ENCODE measurements around the gene STK32B. TPM values are rescaled to one million over a fixed set of nuclear protein-coding genes. Genes with fewer than 3 reads are reported as not detected.

STK32B gene
- total RNA-seq, 4 donors from 2014 or later, result 1.6 to 3.4 (median 1.9) TPM

- DNase-seq (ENCODE audit: low spot score in 2 of 2), result no peak
- intact Hi-C loops (cut with DNase I; ENCODE audit: low total_unique reads), result no loop called here
- no peak overlapping the region for H3K4me3 ChIP-seq (ENCODE audit: low read depth, poor library complexity, severe bottlenecking)
- no peak for TF ChIP-seq CTCF (IDR thresholded peaks at IDR 0.05)
- no peak for TF ChIP-seq POLR2A (IDR thresholded peaks at IDR 0.05)
These were observed 437.1 kb downstream of the STK32B start for GRCh38 chr4:5488413-5488812.

DNA sequence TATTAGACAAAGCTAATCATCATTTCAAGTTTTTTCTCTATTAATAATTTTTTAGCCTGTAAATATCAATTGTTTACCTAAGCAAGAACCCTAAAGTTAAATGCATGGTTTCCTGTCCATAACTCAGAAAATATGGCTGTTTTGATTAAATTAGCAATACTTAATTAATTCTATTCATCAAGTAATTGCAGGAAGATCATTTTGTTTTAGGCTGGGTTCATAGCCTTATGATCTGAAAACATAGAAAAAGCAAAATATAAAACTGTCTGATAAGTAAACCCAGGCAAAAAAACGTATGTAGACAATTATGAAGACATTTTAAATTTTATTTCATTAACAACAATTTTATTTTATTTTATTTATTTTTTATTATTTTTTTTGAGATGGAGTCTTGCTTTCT, 438.0 kb downstream of the STK32B start:
- intact Hi-C loops (cut with DNase I; ENCODE audit: low total_unique reads), result no loop called here
- TF ChIP-seq POLR2A (IDR thresholded peaks at IDR 0.05), result no peak
- TF ChIP-seq CTCF (IDR thresholded peaks at IDR 0.05), result no peak
- 70 to 74% methylated on average over 1 of the region's 1 CpG for WGBS, 2 donors
- DNase-seq (ENCODE audit: low spot score in 2 of 2), result no peak
- no peak overlapping the region for H3K4me3 ChIP-seq (ENCODE audit: low read depth, poor library complexity, severe bottlenecking)

DNA sequence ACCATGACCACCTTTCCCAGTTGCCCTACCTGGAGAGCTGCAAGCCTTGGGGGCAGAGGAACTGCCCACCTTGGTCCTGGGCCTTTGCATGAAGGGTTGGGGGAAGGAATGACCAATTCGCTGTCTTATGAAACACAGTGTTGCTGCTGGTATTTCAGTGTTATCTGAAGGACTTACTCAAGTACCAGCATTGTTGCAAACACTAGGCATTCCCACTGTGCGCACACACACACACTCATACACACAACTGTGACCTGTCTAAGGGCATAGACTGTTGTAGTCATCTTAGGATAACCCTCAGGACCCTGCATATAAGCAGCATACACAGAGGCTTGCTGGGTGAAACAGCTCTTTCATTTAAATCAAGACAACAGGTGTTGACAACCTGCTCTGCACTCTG, 446.2 kb downstream of the STK32B start:
- intact Hi-C loops (cut with DNase I; ENCODE audit: low total_unique reads), result no loop called here
- TF ChIP-seq POLR2A (IDR thresholded peaks at IDR 0.05), result no peak
- TF ChIP-seq CTCF (IDR thresholded peaks at IDR 0.05), result no peak
- DNase-seq (ENCODE audit: low spot score in 2 of 2), result no peak
- no peak overlapping the region for H3K4me3 ChIP-seq (ENCODE audit: low read depth, poor library complexity, severe bottlenecking)
- 90 to 97% methylated on average over 2 of the region's 2 CpGs for WGBS, 2 donors

- H3K4me3 ChIP-seq (ENCODE audit: low read depth, poor library complexity, severe bottlenecking), result no peak overlapping the region
- 52 to 61% methylated on average over 3 of the region's 3 CpGs for WGBS, 2 donors
- no peak for DNase-seq (ENCODE audit: low spot score in 2 of 2)
- intact Hi-C loops (cut with DNase I; ENCODE audit: low total_unique reads), result no loop called here
- TF ChIP-seq CTCF (IDR thresholded peaks at IDR 0.05), result no peak
- no peak for TF ChIP-seq POLR2A (IDR thresholded peaks at IDR 0.05)
These were observed 448.9 kb downstream of the STK32B start for GRCh38 chr4:5500165-5500564.

- H3K4me3 ChIP-seq (ENCODE audit: low read depth, poor library complexity, severe bottlenecking), result no peak overlapping the region
- no peak for DNase-seq (ENCODE audit: low spot score in 2 of 2)
- no peak for TF ChIP-seq POLR2A (IDR thresholded peaks at IDR 0.05)
- TF ChIP-seq CTCF (IDR thresholded peaks at IDR 0.05), result no peak
- intact Hi-C loops (cut with DNase I; ENCODE audit: low total_unique reads), result no loop called here
- 59 to 64% methylated on average over 7 of the region's 7 CpGs for WGBS, 2 donors
These were observed 452.2 kb downstream of the STK32B start for GRCh38 chr4:5503336-5503936.

- DNase-seq (ENCODE audit: low spot score in 2 of 2), result no peak
- TF ChIP-seq POLR2A (IDR thresholded peaks at IDR 0.05) (no peak), CTCF (IDR thresholded peaks at IDR 0.05) (no peak)
- intact Hi-C loops (cut with DNase I; ENCODE audit: low total_unique reads), result no loop called here
- H3K4me3 ChIP-seq (ENCODE audit: low read depth, poor library complexity, severe bottlenecking), result no peak overlapping the region
These were observed 453.2 kb downstream of the STK32B start for GRCh38 chr4:5504486-5504885.

Measured in lower leg skin (tissue), 4 donors.